ENCODE measurements around the gene ARL2BP.

Gene ARL2BP

DNA sequence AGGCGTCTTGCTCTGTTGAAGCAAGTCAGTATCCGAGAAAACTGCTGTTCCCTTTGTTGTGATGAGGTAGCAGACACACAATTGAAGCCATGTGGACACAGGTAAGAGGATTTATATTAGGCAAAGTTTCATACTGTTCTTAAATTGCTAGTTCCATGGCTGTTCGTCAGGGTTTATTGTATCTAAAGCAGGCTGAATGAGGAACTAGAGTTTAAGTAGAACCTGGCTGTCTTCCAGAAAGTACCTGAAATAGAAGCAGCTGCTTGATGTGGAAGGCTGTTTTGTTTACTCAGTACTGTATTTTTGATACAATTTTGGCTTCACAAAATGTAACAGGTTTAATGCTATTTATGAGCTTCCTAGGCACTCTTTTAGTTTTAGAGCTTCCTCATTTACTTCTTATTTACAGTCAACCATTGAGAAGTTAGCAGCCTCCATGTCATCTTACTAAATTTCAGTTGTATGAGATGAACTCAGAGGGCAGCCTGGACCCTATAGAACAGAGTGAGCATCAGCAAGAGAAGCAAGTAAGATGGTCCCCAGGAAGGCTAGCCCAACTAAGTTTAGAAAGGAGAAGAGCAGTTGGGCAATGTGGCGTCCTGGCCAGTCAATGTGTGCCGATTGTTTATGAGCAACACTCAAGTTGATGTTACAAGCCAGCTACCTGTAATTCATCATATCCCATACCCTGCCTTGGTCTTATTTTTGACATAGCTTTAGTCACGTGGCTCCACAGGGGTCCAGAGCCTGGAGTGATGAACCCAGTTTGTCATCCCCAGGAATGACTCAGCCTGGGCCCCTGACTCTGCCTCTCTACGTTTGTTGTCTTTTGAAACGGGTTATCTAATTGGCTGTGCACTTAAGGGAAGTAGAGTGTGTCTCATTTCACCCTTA, 9.7 kb upstream of the ARL2BP start:
- DNase-seq (ENCODE audit: low read depth in 2 of 2), result peak in 1 of 2 donors; percentile 20

DNA sequence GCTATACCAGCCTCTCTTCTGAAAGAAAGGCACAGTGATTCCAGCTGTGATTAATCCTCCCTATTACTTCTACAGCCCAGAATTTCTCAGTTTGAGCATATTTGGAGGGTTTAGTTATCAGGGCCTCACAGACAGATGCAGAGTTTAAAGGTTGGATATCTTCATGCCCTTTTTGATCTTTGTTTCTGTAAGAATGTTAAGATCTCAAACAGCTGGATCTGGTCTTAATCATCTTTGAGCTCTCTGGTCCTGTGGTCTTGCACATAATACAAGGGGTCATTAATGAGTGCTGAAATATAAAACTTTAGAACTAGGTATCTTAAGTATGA, 9.1 kb upstream of the ARL2BP start:
- DNase-seq (ENCODE audit: low read depth in 2 of 2), result no peak

DNA sequence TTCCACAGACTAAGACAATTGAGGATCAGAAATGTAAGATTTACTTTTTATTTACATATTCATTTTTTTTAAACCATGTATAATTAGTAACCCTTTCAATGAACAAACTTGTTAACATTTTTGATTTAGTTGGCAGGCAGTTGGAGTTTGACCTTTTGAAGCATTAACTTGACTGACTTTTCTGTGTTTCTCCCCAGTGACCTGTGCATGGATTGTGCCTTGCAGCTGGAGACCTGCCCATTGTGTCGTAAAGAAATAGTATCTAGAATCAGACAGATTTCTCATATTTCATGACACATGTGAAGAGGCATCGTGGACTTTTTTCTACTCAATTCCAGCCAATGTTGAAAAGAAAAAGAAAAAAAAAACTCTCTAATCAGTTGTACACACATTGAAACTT, 6.4 kb upstream of the ARL2BP start:
- no peak for DNase-seq (ENCODE audit: low read depth in 2 of 2)

DNA sequence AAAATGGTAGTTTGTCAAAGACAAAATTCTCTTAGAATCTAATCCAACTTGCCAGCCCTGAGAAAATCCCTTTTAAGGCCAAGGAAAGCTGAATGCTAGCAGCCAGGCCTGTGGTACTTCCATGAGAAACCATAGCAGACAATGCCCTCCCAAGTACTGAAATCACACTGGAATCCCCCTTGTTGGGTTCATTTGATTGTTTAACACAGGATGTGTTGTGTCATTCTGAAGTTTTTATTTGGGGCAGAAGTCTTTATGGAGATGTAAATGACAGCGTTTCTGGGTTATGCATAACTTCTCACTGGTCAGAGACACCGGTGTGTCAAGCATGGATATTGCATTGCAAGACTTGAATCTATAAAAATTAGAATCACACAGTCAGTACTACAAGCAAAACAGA, 6.0 kb upstream of the ARL2BP start:
- DNase-seq (ENCODE audit: low read depth in 2 of 2), result no peak

DNA sequence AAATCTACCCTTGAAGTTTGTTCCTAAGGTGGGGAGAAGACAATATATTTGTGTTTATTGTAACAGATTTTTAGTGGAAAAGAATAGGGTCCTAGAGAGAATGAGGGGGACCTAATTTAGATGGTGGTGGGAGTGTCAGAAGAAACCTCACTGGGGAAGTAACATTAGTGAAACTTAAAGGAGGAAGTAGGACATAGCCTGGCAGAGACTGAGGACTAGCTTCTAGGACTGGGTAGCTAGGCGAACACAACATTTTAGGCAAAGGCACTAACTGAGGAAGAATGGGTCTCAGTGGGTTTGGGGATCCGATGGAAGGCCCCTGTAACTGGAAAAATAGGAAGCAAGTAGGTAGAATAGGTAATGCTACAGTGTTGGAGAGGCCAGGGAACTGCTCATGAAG, 4.2 kb upstream of the ARL2BP start:
- DNase-seq (ENCODE audit: low read depth in 2 of 2), result no peak

DNA sequence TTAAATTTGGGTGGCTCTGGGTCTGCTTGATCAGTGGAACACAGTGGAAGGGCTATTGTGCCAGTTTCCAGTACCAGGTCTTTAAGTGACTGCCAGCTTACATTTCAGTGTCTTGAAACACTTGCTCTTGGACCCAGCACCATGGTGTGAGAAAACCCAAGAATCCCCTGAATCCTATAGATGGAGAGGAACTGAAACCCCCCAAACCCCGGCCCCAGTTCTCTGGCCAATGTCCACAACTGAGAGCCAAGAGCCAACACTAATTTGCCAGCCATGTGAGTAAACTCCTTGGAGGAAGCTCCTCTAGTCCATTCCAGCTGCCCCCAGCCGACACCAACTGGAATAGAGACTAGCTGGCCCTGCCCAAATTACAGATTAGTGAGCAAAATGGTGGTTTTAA, 2.4 kb upstream of the ARL2BP start:
- DNase-seq (ENCODE audit: low read depth in 2 of 2), result no peak

DNA sequence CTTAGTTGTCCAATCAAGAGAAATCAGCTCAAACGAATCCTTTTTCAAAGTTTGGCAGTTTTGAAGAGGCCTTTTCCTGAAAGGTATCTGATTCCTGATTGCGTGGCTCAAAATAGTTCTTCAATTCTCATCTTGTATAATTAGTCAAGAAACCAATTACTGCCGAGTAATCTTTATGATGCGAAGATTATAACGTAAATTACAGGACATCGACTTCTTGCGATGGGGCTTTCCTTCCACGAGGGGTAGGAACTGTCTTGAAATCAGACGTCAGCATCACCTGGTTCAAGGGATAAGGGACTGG, 644 bp upstream of the ARL2BP start:
- no peak for DNase-seq (ENCODE audit: low read depth in 2 of 2)

DNA sequence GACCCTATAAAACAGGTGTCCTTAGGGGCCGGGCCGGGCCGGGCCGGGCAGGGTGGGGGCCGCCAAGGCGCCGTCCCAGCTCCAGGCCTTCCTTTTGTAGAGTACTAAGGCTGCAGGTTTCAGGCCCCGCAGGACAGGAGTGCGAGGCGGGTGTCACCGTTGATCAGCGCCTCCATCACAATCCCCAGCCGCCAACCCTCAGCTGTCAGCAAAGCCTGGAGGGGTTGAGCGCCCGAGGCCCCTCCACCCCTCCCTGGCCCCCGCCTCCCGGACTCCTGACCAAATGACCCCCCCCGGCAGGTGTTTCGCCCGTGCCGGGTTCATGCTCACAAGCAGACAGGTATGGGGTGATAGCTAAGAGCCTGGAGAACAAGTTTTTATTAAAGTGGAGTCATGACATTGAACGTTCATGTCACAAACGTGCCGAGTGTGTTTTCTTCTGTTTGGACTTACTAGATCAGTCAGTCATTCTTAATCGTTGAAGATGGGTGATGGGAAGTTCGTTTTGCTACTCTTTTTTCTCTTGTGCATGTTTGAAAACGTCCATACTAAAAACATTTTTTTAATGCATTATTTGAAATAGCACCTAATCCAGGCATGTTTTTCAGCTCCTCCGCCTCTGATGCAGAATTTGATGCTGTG, 534 bp downstream of the ARL2BP start:
- DNase-seq (ENCODE audit: low read depth in 2 of 2), result peak in 1 of 2 donors; percentile 13

DNA sequence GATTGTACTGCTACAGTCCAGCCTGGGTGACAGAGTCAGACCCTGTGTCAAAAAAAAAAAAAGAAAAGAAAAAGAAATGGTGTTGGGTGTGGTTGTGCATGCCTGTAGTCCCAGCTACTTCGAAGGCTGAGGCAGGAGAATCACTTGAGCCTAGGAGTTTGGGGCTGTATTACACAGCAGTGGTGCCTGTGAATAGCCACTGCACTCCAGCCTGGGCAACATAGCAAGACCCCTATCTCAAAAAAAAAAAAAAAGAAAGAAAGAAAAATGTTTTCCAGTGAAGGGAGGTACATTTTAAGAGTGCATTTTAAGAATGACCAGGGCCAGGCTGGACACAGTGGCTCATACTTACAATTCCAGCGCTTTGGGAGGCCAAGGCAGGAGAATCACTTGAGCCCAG, 6.3 kb downstream of the ARL2BP start:
- no peak for DNase-seq (ENCODE audit: low read depth in 2 of 2)

DNA sequence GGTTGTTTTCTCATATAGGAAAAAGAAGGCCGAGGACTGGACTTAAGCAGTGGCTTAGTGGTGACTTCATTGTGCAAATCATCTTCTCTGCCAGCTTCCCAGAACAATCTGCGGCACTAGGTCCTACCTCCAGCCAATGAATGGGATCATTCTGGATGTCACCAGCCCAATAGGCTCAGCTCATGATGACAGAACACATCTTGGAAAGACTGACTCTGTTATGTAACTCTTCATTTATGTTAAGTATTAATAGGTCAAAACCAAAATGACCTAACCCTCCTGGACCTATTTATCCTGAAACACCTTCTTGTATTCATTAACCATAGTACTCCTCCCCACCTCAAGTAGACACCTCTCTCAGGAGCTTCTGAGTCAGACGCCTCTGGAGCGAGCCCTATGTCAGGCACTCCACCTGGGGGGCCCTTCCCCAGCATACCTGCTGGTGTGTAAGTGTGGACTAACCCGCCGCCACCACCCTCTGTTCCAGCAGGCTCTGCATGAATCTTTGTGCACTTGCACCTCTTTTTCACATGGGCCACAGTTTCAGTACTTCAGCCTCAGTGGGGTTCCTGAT, 7.2 kb downstream of the ARL2BP start:
- DNase-seq (ENCODE audit: low read depth in 2 of 2), result no peak

DNA sequence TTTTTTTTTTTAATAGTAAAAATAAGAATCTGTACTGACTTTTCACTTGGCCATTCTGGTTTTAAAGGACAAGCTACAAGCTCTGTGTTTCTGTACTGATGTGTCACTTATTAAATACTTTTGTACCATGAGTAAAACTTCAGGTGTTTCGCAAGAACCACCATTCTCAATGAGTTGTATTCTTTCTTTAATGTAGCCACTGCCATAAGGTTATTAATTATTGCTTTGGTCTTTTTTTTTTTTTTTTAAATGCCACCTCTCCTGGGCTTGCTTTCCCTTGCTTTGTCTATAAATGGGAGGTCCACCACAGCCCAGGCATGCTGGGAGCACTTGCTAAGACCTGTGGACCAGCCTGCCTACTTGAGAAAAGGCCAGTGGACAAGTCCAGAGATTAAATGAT, 8.4 kb downstream of the ARL2BP start:
- DNase-seq (ENCODE audit: low read depth in 2 of 2), result no peak

DNA sequence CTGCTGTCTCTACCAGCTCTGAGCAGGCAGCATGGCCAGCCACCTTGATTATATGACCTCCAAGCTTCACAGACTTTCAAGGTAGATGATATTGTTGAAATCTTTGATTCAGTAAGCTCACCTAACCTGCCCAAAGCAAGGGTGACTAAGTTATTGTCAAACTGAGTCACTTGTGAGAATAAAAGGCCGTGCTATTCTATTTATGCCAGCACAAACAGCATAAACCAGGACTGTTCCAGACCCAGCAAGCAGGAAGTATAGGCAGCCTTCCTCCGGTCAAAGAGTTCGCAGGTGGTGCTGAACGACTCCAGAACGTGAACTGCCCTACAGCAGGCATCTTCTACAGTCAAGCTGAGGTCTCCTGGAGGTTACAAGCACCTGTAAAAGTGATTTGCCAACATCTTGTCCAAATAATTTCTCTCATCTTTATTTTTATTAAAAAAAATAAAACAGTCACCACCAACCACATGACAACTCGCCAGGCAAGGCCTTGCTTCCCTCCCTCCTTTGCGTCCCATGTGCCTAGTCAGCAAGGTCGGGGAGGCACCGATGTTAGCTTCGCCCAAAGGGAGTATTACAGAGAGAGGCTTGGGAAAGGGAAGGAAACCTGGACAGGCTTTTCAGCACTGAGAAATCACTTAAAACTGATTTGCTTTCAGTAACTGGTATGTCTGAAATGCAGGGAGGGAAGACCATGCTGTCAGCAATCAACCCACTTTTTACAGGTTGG, 10.8 kb downstream of the ARL2BP start:
- DNase-seq (ENCODE audit: low read depth in 2 of 2), result no peak

DNA sequence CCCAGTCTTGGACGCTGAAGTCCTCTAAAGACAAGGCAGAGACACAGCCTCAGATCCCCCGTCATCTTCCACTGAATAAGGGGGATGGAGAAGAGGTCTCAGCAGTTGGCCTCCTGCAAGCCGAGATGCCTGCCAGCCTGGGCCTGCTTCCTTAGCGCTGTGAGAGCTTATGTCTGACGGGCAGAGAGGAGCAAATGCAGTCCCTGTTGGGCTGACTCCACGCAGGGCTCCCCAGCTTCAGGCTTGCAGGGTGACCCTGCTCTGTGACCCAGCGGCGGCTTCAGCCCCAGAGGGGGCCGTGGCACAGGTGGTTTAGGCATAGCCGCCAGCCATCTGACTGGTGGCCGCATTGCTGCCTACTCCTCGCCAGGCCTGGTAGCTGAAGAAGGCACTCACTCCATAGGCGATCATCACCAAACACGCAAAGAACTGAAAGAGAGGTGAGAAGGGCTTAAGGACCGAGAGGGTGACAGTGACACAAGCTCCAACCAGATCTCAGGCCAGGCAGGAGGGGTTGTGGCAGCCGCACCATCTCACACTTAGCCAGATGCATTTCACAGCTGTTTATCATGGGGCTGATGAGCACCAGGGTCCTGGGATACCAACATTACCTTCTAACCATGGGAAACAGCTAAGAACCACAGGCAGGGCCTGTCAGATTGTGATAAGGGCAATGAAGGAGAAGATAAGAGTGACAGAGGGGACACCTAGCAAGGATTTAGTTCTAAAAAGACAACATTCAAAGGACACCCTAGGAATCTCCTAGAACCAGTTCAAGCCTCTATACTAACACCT, 11.7 kb downstream of the ARL2BP start:
- no peak for DNase-seq (ENCODE audit: low read depth in 2 of 2)

DNA sequence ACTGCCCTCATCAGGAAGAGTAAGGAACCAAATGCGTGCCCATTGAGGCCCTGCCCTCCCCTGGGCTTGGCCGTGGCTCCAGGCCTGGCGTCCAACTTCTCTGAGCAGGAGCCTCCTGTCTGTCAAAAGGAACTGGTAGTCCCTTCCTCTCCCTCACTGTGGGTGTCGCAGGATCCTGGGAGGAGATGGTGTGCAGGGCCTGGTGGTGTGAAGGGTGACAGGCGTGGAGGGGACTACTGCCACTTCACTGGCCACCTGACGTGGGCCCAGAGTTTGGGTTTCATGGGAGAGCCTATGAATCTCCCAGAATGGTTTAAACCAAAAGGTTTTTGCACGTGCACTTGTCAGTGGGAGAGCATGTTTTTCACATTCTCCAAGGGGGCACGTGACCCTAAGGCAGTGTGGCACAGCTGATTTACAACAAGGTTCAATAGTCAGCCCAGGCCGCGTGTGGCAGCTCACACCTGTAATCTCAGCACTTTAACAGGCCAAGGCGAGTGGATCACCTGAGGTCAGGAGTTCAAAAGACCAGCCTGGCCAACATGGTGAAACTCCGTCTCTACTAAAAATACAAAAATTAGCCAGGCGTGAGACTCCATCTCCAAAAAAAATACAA, 12.5 kb downstream of the ARL2BP start:
- no peak for DNase-seq (ENCODE audit: low read depth in 2 of 2)

DNA sequence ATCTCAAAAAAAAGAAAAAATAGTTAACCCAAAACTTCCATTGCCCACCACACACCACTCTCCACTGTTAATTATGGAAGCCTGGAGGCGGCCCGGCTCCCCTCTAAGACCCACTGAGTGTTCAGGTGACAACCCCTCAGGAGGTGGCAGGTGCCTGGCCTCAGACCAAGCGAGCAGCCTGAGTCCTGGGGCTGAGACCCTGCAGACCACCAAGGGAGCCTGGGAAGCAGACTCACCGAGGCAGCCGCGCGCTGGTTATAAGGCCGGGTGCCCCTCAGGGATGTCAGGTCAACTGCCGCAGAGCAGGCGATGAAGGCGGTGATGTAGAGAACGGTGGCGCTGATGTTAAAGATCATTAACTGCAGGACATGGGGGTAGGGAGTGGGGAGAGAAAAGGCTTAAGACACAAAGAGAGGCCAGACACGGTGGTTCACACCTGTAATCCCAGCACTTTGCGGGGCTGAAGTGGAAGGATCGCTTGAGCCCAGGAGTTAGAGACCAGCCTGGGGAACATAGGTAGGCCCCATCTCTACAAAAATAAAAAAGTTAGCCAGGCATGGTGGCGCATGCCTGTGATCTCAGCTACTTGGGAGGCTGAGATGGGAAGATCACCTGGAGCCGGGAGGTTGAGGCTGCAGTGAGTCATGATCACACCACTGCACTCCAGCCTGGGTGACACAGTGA, 13.3 kb downstream of the ARL2BP start:
- DNase-seq (ENCODE audit: low read depth in 2 of 2), result no peak

DNA sequence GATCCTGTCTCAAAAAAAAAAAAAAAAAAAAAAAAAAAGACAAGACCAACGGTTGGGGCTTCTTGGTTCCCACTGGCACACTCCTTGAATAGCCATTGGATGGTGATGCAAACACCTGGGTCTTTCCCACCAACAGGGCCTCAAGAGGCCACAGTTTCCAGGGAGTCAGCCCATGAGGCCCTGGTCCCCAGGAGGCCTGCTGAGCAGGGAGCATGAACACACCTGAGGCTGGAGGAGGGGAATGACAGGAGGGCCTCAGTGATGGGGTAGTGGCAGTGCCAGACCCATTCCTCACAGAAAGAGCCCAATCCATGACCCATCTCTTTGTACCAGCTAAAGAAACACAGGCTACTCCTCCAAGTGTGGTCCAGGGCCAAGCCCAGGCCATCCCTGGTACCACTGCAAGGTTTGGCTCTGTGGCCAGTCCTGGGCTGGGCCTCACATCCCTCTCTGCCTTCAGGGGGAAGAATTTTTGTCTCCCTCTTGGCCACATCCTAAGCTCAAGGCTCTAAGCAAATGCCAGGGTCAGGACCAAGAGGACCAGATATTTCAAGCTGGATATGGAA, 13.9 kb downstream of the ARL2BP start:
- DNase-seq (ENCODE audit: low read depth in 2 of 2), result no peak

DNA sequence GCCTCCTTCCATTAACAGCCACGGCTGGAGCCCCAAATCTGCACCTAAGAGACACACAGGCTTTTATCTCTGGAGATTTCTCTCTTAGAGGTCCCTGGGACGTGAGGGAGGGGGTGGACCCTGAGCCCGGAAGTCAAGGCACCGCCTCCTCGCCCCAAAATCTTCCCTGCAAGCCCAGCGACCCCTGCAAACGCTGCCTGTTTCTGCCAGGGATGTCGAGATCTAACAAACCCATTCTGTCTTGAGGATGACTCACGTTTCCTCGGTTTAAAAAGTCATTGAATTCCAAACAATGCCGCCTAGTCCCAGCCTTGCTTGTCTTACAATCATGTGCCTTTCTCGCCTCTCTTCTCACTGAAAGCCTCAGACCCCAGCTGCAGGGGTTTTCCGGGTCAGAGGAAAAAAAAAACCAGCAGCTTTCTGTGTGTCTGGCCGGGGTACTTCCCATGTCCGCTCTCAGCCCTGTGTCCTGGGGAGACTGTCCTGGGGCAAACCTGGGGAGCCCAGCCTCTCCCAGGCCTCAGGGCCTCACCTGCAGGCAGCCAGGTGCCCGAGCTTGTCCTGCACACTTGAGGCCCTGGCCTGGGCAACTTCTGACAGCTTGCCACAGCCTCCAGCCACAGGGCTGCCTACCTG, 15.4 kb downstream of the ARL2BP start:
- DNase-seq (ENCODE audit: low read depth in 2 of 2), result no peak

DNA sequence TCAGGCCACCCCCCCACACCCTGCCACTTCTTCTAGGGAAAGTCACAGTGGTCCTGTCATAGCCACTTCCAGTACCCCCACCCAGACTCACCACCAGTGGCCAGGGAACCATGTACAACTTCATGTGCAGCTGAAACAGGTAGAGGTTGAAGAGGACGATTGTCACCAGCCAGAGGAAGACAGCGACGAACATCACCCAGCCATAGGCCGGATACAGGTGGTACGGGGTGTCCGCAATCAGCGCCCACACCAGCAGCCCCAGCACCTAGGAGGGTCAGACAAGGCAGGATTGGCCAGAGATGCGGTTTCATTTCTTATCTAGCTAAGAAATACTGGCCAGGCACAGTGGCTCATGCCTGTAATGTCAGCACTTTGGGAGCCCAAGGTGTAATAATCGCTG, 16.7 kb downstream of the ARL2BP start:
- no peak for DNase-seq (ENCODE audit: low read depth in 2 of 2)

DNA sequence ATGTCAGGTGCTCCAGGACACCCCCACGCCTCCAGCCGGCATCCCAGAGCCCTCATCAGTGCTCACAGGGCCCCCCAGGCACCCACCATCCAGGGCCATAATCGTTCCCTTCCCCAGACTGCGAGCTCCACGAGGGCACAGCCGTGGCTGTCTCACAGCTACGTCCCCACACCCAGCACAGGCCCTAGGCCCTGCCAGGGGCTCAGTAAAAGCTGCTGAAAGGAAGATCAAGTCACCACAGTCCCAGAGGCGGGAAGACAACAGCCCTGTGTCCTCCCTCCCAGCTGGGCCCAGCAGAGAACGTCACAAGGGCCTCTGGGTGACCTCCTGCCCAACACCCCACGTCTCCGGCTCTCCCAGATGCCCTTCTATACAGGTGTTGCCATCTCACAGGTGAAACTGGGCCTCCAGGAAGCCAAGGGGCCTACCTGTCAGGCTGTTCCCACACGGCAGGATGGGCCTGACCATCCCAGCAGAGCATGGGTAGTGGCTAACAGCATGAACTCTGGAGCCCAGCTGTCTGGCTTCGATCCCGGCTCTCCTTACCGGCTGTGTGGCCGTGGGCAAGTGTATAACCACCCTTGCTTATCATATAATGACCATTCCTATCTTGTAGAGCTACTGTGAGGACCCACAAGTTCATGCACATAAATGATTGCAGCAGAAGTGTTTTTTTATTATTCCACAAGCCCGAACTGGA, 17.9 kb downstream of the ARL2BP start:
- no peak for DNase-seq (ENCODE audit: low read depth in 2 of 2)

Data from stimulated activated CD4-positive, alpha-beta T cell treated with anti-CD3 and anti-CD28 coated beads, Interleukin-4, amount 100 ng/mL, for 48 hours (primary cell).